GM21423 (cell line): ENCODE measurements around the gene FMN2.

Experiments
- ATAC-seq: cut with Tn5 transposase; IDR thresholded peaks from one replicate; pipeline ENCODE4 v1.9.1; 2021; ENCODE audit warnings: mild to moderate bottlenecking, moderate library complexity; ENCODE audit not compliant: unreplicated experiment

The FMN2 gene

DNA sequence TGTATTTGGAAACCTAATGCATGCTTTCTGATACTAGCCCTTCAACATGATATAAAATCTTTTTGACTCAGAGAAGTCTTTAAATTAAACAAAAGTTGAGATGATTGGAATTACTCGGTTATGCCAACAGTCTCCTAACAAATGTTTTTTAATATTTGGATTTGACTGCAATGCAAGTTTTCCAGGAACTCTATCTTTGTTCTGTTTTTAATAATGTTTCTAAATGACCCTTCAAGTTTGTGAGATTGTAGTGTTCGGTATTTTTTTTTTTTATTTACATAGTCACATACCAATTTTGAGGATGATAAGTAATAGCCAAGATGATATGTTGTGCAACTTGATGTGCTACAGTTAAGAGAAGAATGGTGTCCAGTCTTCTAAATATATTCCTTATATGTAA, 258.0 kb downstream of the FMN2 start:
- no peak for ATAC-seq

DNA sequence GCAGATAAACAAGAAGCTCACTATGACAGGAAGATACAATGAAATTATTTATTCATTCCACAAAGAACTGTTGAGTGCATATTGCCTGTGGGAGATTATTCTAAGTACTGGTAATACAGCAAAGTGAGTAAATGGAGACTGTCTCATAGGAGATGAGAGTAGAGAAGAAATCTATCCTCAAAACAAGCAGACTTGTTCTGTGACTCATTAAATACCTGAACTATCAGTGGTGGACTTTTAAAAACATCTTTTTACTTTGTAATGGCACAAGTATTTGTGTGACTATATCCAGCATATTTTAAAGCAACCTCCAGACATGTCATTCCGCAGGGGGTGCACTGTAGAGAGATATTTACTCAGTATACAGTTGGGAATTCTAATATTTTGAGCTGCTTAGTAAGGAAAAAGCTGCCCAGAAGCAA, 259.2 kb downstream of the FMN2 start:
- no peak for ATAC-seq

DNA sequence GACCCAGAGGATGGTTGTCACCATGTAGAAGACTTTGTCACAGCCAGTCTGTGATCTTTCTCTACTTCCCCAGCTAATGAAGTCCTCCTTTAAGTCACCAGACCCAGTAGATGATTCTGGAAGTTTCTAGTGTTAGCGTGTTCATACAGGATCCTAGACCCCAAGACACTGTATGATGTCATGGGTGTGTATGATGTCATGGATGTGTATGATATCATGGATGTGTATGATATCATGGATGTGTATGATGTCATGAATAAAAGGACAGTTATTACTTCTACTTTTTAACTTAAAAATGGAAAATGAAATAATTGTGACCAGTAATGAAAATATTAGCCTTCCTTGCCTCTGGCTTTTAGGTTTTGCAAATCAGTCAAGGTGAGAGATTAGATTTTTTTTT, 260.0 kb downstream of the FMN2 start:
- no peak for ATAC-seq

DNA sequence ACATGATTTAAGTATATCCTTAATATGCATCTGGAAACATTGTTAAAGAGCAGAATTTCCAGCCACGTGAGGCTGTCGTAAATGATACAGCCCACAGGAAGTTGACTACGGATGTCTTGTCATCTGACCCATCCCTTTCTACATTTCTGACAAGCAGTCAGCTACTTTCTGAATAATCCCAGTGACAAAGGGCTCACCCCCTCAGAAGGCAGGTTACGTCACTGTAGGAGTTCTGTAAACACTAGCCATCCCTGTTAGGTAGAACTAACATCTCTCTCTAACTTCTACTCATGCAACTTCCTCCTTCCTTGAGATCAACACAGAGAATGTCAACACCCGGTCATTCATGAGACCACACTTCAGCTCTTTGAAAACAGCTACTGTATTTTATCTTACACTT, 261.1 kb downstream of the FMN2 start:
- ATAC-seq: no peak

DNA sequence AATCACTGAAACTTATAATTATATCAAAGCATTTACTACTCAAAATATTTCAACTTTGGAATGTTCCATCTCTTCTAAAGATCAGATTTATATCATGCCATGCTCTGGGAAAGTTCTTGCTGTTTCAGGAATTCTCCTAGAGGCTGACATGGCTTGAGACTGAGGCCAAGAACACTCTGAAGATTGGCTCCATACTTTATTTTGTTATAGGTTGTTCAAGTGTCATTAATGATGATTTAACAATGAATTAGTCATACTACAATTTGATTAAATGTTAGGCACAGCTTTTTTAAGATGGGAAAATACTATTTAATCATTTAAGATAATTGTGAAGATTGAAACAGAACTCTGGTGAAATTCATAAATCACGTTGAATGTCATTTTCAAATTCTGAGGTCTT, 264.9 kb downstream of the FMN2 start:
- ATAC-seq: no peak

DNA sequence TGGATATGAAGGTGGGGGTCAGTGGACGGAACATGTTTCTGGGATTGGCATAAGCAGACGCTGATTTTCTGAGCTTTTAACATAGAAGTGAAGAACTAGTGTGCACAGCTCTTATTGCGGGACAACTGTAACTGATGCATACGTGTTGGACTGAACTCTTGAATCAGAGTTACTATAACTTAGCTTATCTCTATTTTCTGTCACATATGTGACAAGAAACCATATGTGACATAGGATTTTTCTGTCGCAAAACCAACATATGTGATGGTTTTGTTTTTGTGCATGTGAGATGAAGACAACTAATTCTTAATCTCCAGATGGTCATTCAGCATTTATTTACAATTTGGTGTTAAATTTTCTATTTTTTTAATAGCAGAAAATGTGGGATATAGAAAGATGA, 270.4 kb downstream of the FMN2 start:
- no peak for ATAC-seq

DNA sequence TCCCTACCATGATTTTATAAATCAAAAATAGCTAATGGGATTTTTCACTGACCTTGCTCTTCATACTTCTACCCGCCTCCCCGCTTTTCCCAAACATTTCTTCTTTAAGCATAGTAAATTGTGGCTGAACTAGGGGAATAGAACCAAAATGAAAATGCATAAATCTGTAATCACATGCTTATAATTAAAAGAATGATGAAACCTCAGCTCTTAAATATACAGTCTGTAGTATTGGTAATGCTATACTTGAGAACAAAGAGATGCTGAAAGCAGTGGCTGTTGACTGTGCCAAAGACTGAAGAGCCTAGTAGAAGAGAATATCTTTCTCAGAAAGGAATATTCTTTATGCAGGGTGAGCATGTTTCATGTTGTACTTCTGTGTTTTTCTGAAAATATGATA, 271.1 kb downstream of the FMN2 start:
- no peak for ATAC-seq

DNA sequence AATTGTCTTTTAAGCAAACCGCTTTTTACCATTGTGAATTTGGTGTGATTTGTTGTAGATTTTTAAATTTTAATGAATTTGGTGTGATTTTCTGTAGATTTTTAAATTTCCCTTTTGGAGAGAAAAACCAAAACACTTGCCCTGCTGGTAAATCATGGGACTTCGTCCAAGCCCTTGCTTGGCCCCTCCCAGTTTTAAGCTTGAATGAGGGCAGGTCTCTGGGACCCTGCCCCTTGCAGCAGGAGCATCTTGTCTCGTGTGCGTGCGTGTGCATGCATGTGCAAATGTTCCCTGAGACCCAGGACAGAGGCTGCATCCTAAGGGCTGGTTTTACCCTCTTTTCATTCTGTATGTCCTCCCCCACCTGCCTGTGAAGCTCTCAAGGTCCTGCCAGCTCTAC, 271.6 kb downstream of the FMN2 start:
- ATAC-seq: no peak

DNA sequence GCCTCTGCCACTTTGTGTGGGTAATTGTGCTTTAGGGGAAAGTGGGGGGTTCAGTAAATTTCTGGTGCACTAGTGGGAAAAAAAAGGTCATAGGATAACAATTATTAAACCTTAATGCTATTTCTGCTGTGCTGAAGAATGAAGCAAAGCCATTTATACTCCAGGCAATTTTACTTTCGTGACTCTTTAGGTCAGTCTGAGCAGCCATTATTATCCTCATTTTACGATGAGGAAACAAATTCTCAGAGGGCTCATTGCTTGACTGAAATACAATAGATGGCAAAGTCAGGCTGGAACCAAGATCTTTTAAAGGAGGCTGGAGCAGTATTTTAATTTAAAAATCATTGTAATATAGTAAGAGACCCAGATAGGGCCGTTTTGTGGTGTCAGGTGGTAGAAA, 272.2 kb downstream of the FMN2 start:
- no peak for ATAC-seq

DNA sequence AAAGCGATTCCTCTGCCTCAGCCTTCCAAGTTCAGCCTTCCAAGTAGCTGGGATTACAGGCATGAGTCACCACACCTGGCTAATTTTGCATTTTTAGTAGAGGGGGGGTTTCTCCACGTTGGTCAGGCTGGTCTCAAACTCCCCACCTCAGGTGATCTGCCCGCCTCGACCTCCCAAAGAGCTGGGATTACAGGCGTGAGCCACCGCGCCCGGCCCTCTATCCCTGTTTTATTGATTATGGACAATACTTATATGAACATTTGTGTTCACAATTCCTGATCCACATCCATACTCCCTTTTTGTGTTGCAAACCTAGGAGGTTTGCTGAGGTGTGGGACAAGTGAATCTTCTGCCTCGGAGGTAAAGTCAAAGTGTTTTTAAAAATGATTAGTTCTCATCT, 275.0 kb downstream of the FMN2 start:
- ATAC-seq: no peak

DNA sequence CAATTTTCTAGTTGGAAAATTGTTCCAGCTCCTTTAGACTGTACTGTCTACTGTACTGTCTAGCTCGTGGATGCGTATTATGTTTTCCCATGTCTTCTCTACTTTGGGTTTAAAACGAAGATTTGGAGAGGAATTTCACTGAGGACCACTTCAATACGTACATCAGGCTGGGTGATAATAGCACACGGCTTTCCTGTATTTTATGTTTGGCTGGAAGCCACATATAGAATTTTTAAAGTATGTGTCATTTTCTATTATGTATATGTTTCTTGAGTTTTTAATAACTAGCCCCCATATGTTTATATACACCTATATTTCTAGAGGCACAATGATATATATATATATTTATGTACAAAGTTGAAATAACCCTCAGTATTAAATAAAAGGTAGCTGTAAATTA, 293.9 kb downstream of the FMN2 start:
- no peak for ATAC-seq

DNA sequence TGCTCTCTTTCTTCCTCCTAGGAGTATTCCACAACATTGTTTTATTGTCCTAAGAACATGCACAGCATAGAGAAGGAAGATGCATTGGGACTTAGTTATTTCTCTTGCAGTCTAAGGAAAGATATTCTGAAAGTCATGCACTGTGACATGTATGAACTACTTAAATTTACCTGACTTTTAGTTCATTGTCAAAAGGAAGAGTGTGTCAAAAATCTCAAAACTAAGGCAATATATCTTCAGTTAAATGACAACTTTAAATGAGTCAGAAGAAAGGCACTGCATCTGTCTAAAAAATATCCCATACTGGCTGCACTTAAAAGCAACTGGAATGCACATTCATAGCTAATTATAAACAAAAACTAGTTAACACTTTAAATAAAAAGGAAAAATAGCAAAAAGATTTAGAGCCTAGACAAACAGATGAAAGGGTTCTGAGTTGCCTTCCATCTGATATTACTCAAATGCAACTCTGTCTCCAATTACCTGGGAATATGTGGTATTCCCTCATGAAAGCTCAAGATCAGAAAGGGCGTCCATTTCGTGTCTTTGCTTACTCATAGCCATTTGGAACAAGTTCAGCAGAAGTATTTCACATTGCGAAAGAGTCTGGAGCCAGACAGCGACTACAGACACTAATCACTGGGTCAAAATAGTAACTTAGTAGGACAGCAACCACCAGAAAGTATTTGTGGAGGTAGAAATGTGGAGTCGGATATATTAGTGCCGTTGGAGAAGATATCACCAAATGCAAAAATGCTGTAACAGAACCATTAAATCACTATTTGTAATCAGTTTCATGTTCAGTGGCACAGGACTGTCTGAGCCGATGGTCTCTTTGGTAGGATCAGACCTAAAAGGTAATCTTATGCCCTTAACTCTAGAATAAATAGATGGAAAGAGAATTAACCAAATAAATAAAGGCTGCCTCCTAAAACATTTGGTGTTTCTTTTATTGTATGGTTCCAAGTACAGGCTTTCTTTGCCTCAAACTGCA, 294.6 kb downstream of the FMN2 start:
- ATAC-seq: no peak

DNA sequence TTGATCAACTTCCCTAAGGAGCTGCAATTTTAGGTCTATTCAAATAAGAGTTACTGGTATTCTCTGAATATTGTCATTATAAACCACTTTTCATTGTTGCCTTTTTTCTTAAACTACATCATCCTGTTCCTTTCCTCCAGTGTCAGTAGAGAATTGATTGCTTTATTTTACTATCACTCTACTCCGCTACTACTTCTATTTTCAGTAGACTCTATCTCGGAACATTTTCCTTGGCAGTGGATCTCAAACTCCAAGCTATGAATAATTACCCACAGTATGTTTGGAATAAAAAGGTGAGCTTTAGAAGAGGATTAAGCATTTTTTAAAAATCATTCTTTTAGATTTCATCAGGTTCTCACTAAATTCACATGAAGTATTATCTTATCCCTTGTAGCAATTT, 295.4 kb downstream of the FMN2 start:
- ATAC-seq: no peak

DNA sequence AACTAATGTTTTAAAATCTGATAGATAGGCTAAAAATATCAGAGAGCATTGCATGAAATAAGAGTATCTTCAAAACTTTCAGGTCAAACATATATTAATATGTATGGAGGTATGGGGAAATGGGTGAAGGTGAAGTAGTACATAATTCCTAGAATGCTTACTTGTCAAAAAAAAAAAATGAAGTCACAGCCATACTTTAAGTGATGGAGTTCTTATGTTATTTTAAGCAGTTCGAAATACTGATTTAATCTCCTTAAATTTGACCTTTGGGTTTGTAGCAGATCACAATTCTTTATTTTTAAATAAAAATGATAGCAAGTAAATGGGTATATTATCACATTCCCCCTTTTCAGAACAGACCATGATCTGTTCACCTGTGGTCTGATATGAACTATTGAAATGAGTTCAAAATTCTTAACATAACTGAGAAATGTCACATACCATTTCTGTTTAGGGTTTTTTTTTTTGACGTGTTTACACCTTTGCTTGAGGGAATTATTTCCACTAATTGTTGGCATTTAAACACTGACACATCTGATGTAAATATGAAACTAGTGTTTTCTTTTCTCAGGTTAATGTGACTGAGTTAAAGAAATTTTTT, 300.1 kb downstream of the FMN2 start:
- ATAC-seq: no peak

DNA sequence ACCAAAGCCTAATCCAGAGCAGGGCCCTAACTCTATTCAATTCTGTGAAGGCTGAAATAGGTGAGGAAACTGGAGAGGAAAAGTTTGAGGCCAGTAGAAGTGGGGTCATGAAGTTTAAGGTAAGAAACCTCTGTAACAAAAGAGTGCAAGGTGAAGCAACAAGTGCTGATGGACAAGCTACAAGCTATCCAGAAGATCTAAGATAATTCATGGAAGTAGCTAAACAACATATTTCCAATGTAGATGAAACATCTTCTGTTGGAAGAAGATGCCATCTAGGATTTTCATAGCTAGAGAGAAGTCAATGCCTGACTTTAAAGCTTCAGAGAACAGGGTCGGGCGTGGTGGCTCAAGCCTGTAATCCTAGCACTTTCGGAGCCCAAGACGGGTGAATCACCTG, 302.7 kb downstream of the FMN2 start:
- ATAC-seq: no peak

DNA sequence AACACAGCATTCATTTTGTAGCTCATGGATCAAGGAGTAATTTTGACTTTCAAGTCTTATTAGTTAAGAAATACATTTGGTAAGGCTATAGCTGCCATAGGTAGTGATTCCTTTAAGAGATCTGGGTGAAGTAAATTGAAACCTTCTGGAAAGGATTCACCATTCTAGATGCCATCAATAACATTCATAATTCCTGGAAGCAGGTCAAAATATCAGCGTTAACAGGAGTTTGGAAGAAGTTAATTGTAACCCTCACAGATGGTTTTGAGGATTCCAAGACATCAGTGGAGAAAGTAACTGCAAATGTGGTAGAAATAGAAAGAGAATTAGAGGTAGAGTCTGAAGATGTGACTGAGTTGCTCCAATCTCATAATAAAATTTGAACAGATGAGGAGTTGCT, 303.7 kb downstream of the FMN2 start:
- no peak for ATAC-seq

DNA sequence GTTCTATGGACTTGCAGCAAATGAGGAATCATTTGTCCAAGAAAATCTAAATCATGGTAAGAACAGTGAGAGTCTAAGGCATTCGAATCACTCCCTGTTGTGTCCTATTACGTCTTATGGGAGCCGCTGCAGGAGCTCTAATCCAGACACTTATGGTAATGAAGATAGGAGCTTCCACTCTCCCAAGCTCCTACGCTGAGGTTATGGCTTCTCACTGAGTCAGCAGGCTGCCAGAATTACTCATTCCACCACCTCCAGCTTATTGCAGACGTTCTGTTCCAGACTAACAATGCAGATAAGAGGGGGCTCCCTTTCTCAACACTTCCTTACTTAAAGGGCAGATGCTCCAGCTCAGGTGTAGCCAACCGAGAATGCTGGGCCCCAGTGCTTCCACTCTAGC, 307.7 kb downstream of the FMN2 start:
- ATAC-seq: no peak

DNA sequence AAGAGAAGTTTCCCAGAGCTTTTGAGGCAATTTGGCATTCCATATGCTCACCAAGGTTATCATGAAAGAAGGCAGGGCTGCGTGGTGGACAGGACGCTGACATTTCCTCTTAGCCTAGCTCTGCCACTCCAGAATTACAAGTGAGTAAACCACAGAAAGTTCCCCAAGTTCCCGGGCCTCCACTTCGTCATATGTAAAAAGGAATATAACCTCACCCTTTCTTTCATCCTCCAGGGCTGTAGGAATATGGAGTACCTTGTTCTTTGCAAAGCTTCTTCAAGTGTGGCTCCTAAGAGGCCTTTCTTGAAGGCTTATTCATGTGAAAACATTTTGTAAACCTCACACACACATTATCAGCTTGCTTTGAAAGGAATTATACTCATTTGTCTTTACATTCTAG, 310.0 kb downstream of the FMN2 start:
- no peak for ATAC-seq

DNA sequence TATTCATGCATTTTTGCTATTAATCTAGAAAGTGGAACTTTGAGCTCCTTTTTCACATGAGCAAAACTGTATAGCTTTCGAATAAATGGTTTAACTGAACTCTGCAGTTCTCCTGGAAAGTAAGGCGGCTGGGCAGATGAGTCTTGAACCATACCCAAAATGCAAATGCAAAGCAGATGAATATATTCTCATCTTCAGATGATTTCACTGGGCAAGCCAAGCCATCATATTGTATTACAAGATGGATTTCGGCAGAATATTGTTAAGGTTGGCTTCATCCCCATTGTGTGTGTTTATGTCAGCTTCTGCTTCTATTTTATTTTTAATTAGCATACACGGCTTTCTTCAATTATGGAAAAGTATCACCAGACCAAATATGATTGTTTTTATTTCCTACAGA, 310.6 kb downstream of the FMN2 start:
- no peak for ATAC-seq

DNA sequence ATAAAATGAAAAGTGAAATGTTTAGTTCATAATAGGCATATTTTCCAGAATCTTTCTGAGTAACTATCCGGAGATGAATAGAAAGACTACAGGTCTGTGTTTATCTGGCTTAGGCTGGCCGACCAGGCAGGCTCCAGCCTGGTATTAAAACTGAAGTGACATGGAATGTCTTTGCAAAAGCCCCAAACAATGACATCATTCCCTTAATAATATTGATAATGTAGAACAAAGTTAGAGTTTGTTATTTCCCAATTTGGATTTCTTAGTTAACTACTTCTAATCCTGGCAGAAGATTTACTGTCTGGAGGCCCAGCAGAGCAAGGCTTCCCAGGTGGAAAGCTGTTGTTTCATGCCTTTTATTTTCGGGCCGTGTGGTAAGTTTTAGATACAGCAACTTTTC, 312.6 kb downstream of the FMN2 start:
- no peak for ATAC-seq

DNA sequence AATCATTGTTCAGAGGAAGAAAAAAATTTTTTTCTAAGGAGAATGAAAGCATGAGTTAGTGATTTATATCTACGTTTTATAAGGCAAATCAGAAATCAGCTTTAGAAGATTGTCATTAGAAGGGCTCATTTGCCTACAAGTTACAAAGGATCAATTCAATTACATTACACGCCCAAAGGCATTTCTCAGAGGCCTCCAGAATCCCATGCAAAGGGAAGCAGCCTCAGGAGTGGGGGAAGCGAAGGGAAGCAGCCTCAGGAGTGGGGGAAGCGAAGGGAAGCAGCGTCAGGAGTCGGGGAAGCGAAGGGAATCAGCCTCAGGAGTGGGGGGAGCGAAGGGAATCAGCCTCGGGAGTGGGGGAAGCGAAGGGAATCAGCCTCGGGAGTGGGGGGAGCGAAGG, 314.1 kb downstream of the FMN2 start:
- no peak for ATAC-seq

DNA sequence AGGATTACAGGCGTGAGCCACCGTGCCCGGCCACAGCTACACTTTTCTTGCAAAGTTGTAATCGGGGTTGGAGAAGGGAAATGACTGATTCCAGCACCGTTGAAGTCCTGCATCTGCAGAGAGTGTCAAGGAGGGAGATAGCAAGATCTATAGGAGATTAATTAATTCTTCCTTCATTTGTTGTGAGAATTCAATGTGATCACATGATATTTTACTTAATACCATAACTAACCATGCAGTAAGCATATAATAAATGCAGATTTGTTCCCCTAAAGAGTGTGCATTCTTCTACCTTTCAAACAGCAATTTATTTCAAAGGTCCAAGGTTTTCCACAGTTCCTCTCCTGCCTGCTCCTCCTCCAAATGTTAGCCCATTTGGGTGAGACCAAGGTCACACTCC, 315.7 kb downstream of the FMN2 start:
- no peak for ATAC-seq

DNA sequence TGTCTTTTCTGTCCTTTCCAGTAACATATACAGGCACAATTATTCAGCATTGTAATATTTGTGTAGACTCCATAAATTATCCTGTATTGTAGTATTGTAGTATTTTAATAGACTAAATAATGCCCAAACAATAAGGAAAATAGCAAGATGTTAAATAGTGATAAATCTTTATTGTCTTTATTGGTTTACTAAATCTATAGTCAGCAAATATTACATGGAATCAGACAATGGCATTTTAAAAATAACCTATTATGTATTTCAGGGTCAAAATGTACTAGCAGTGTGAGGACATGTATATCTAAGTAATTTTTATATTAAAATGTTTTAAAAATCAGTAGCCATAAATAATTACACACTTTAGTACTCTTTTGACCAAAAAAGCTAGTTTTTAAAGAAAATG, 317.9 kb downstream of the FMN2 start:
- no peak for ATAC-seq
